Activated B cell treated with CpG ODN at 0.5 μM for 24 hours (primary cell): Measurements from ENCODE around the gene CYB561D1. TPM values are rescaled to one million over a fixed set of nuclear protein-coding genes. Genes with fewer than 3 reads are reported as not detected.

Experiments used
- ATAC-seq: fragments of 200-7000 bp; cut with Tn5 transposase; one replicate; pipeline ENCODE4 v1.10.0; 2021; ENCODE audit warnings: low read depth, mild to moderate bottlenecking, moderate library complexity
- CTCF ChIA-PET: fragments of 350-600 bp; sonication (Branson Sonifier 250); formaldehyde crosslinking; loops from one replicate; lab custom pipeline; 2021; ENCODE audit warnings: antibody characterized with exemption; lab: Charles Lee
- POLR2A ChIA-PET: fragments of 350-600 bp; sonication (Branson Sonifier 250); formaldehyde crosslinking; loops from one replicate; lab custom pipeline; 2021; ENCODE audit warnings: antibody characterized with exemption; lab: Charles Lee
- DNase-seq: peaks from one replicate; pipeline ENCODE4 v3.0.0; 2022
- H3K27ac Mint-ChIP-seq: one replicate; pipeline ENCODE4 v1.8.0; 2020; ENCODE audit warnings: mixed read lengths
- H3K27me3 Mint-ChIP-seq: one replicate; pipeline ENCODE4 v1.8.0; 2021; ENCODE audit warnings: mixed read lengths
- H3K36me3 Mint-ChIP-seq: one replicate; pipeline ENCODE4 v1.8.0; 2021; ENCODE audit warnings: low read depth, mixed read lengths
- H3K4me1 Mint-ChIP-seq: one replicate; pipeline ENCODE4 v1.8.0; 2021; ENCODE audit warnings: mixed read lengths
- H3K4me3 Mint-ChIP-seq: one replicate; pipeline ENCODE4 v1.8.0; 2020; ENCODE audit warnings: mild to moderate bottlenecking, mixed read lengths
- H3K9me3 Mint-ChIP-seq: one replicate; pipeline ENCODE4 v1.8.0; 2020; ENCODE audit warnings: mixed read lengths
- intact Hi-C: fragments of 100-400 bp; cut with micrococcal nuclease; formaldehyde crosslinking; loops from one replicate; pipeline ENCODE4 v1.15.1; 2024
- total RNA-seq: library from RNA; stranded (reverse); gene quantifications from 2 replicates; pipeline ENCODE4 v1.2.3, GENCODE V29; 2022
- TF ChIP-seq, protein P1 (sequence below): fragments of 200-600 bp; IDR thresholded peaks from one replicate; pipeline ENCODE4 v1.8.0; 2022; ENCODE audit warnings: antibody characterized with exemption, mild to moderate bottlenecking

Gene CYB561D1
- total RNA-seq, 1 donor from 2014 or later = 18.1 TPM

DNA sequence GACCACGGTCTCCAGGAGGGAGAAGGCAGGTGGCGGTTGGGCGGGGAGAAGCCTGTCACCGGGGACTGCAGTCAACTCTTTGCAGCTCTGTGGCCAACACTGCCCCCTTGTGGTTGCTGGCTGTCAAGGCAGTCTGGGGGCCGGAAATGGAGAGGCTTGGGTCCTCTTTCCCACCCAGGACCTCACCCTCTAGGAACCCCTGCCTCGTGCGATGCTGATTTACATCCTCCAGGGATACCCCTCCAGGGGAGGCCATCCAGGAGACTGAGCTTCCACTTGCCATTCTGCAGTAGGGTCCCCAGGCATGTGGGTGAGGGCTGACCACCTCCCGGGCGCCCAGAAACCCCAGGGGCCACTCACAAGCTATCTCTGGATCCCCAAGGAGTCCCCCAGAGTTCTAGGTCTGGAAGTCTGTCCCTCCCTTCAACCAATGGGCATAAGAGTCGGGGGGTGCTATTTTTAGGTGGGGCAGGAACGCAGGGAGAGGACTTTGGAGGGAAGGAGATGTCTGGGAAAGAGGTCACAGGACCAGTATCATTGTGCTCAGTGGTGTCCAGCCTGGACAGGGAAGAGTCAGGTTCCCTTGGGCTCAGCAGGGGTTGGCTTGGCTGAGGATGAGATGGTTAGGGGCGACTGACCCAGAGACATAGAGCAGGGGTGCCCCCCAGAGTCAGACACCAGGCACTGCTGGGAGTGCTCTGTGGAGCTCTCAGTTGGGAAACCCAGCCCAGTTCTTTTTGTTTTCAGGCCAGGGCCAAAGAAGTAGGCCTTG lies 38.7 kb downstream of the CYB561D1 start:
- H3K27ac Mint-ChIP-seq = peak overlapping the region; percentile 74
- DNase-seq = peak; percentile 82
- peak; percentile 93 for ATAC-seq
- H3K4me3 Mint-ChIP-seq = peak overlapping the region; percentile 77
- no peaks in the 10 kb centered on the region for H3K9me3 Mint-ChIP-seq
- ChIA-PET CTCF (interaction anchor here (0.6 to 10.5 kb wide), 30 partner anchors 10 to 558 kb away, joined by 3 to 375 read pairs (median 4); partner anchors contain the start of genes AHCYL1, AMIGO1, ATXN7L2 and CYB561D1), POLR2A (interaction anchor here (0.6 to 2.2 kb wide), 11 partner anchors 14 to 1433 kb away, joined by 3 to 15 read pairs (median 5); partner anchors contain the start of genes ATXN7L2, CYB561D1, GNAI3 and PSMA5)
- H3K27me3 Mint-ChIP-seq = no peaks in the 10 kb centered on the region
- H3K4me1 Mint-ChIP-seq = peaks cover 8% of the 10 kb centered on the region
- H3K36me3 Mint-ChIP-seq = no peaks in the 10 kb centered on the region
- TF ChIP-seq, protein P1, sequence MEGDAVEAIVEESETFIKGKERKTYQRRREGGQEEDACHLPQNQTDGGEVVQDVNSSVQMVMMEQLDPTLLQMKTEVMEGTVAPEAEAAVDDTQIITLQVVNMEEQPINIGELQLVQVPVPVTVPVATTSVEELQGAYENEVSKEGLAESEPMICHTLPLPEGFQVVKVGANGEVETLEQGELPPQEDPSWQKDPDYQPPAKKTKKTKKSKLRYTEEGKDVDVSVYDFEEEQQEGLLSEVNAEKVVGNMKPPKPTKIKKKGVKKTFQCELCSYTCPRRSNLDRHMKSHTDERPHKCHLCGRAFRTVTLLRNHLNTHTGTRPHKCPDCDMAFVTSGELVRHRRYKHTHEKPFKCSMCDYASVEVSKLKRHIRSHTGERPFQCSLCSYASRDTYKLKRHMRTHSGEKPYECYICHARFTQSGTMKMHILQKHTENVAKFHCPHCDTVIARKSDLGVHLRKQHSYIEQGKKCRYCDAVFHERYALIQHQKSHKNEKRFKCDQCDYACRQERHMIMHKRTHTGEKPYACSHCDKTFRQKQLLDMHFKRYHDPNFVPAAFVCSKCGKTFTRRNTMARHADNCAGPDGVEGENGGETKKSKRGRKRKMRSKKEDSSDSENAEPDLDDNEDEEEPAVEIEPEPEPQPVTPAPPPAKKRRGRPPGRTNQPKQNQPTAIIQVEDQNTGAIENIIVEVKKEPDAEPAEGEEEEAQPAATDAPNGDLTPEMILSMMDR = no peak
- intact Hi-C loops = loop anchor here (1.0 kb wide), 8 partner anchors 38 to 331 kb away; partner anchors contain the start of genes CYB561D1 and PSMA5

DNA sequence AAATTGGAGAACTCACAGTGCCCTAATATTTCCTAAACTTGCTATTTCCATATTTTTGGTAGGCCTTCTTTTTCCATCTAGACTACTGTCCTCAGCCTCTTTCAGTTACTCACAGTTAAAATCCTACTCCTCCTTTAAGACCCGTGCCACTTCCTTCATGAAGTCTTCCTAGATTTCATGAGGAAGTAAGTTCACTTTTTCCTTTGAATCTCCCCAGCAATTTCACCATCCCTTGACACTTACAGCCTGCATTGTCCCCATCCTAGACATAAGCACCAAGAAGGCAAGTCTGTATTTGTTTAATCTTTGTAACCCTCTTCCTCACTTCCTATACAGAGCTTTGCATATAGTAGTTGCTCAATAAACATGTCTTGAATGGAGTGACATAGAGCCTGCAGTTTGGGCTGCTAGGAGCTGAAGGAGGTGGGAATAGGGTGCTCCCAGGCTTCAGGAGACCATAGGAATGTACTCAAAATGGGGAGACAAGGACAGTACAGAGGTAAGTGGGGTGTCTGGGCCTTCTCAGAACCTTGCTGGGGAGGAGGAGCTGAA lies 40.5 kb downstream of the CYB561D1 start:
- Mint-ChIP-seq H3K9me3 (no peaks in the 10 kb centered on the region), H3K4me1 (peaks cover 8% of the 10 kb centered on the region), H3K36me3 (no peaks in the 10 kb centered on the region), H3K27me3 (no peaks in the 10 kb centered on the region), H3K27ac (no peak overlapping the region), H3K4me3 (no peak overlapping the region)
- TF ChIP-seq, protein P1 = no peak
- no peak for ATAC-seq
- ChIA-PET CTCF (interaction anchor here (1.2 to 10.5 kb wide), 3 partner anchors 12 to 495 kb away, joined by 3 to 375 read pairs (median 9); partner anchors contain the start of genes AMIGO1 and CYB561D1), POLR2A (interaction anchor here (0.6 kb wide), 1 partner anchor 51 kb away, joined by 3 read pairs; the partner anchor contains the start of gene ATXN7L2)
- no peak for DNase-seq
- intact Hi-C loops = no loop called here

DNA sequence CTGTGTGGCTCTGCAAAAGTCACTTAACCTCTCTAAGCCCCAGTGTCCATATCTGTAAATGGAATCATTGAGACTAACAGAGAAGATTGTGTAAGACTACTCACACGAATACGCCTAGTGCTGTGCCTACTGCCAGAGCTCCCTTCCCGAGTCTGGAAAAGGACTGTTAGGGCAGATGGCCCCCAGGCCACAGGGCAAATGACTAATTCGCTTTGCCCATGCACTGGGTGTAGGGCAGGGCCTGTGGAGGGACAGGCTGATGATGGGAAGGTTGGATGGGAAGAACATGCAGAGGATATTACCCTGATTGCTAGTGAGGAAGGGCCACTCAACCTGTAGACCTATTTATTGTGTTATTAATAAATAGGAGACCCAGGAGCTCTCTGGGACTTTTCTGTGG lies 41.6 kb downstream of the CYB561D1 start:
- TF ChIP-seq, protein P1 = no peak
- Mint-ChIP-seq H3K27me3 (no peaks in the 10 kb centered on the region), H3K36me3 (no peaks in the 10 kb centered on the region), H3K4me1 (peaks cover 8% of the 10 kb centered on the region), H3K4me3 (no peak overlapping the region), H3K9me3 (no peaks in the 10 kb centered on the region), H3K27ac (no peak overlapping the region)
- no peak for ATAC-seq
- no peak for DNase-seq
- intact Hi-C loops = no loop called here
- POLR2A ChIA-PET = no interaction called here
- CTCF ChIA-PET = interaction anchor here (1.0 to 10.5 kb wide), 3 partner anchors 11 to 79 kb away, joined by 3 to 375 read pairs (median 9); partner anchors contain the start of genes AMIGO1 and CYB561D1

DNA sequence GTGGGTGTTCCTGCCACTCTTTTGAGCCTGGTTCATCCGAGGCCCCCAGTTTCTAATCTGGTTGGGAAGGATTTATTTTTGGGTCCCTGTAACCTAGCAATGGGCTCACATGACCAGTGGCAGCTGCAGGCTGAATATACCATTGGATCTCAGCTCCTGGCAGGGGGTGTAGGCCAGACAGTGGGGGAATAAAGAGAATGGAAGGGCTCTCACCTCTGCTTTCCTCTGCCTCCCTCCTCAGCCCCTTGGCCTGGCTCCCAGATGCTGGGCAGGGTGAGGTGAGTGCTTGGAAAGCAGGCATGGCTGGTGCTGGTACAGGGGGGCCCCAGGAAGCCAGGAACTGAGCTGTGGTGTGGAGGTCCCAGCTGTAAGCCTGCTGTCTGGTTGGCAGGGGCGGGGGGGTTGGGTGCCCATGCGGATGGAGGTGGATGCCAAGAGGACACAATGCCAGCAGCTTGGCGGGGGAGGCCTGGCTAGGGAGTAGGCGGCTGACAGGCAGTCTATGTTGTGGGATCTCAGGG lies 42.1 kb downstream of the CYB561D1 start:
- POLR2A ChIA-PET = no interaction called here

More for the DNA sequence above, 42.1 kb downstream of the CYB561D1 start:
- CTCF ChIA-PET = interaction anchor here (1.0 to 10.5 kb wide), 4 partner anchors 10 to 78 kb away, joined by 3 to 375 read pairs (median 6); partner anchors contain the start of genes AMIGO1 and CYB561D1
- intact Hi-C loops = no loop called here
- Mint-ChIP-seq H3K4me3 (no peak overlapping the region), H3K27me3 (no peaks in the 10 kb centered on the region), H3K27ac (no peak overlapping the region), H3K9me3 (no peaks in the 10 kb centered on the region), H3K4me1 (peaks cover 8% of the 10 kb centered on the region), H3K36me3 (no peaks in the 10 kb centered on the region)
- DNase-seq (no peak), ATAC-seq (no peak)
- TF ChIP-seq, protein P1 = no peak
